ENCODE measurements around the gene SLC66A1. TPM values are rescaled to one million over a fixed set of nuclear protein-coding genes. Genes with fewer than 3 reads are reported as not detected.

Gene SLC66A1
- total and polyA plus RNA-seq, 2 of the 13 experiments (the other 11 are each of a cell fraction or from before 2014, with no cell fraction given), result 15.4 to 18.9 TPM

DNA sequence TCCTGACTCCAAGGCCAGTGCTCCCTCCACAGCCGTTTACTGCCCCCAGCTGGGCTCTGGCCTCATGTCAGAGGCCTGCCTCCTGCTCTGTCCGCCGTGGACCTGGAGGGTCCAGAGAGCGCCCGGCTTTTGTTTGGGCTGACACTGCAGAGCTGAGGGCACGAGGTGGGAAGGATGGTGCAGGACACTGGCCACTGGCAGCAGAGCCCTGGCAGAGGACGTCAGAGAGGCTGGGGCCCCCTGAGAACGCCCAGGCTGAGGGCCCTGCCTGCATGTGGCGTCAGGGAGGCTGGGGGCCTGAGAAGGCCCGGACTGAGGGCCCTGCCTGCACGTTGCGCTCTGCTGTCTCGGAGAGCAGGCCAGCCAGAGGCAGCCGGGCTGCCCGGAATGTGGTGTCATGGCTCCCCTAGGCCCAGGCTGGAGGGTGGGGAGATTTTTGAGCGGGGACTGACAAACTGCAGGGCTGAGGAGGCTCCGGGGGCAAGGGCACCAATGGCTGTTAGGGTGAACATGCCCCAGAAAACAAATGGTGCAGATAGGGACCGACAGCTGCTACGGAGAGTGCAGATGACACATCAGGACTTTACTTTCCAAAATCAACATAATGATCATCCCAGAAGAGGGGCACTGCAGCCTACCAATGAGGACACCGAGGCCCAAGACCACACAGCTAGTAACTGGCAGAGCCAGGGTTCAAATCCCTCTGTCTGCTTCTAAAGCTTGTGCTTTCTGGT, 31.7 kb downstream of the SLC66A1 start (continued):
- TF ChIP-seq, protein P1, sequence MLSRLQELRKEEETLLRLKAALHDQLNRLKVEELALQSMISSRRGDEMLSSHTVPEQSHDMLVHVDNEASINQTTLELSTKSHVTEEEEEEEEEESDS (CRISPR knock-in tag; IDR thresholded peaks at IDR 0.05; ENCODE audit: borderline replicate concordance), result no peak
- no peak for TF ChIP-seq FOXA1 (IDR thresholded peaks at IDR 0.05)
- TF ChIP-seq FOXA1 (CRISPR knock-in tag; IDR thresholded peaks at IDR 0.05), result no peak
- no peak for TF ChIP-seq NR1H2 (CRISPR knock-in tag; IDR thresholded peaks at IDR 0.05; ENCODE audit: borderline replicate concordance, low read depth)
- TF ChIP-seq SRSF9 (IDR thresholded peaks at IDR 0.05; ENCODE audit: borderline replicate concordance, insufficient read depth, low read depth, low read length, poor library complexity, severe bottlenecking), result no peak
- TF ChIP-seq, protein P2, sequence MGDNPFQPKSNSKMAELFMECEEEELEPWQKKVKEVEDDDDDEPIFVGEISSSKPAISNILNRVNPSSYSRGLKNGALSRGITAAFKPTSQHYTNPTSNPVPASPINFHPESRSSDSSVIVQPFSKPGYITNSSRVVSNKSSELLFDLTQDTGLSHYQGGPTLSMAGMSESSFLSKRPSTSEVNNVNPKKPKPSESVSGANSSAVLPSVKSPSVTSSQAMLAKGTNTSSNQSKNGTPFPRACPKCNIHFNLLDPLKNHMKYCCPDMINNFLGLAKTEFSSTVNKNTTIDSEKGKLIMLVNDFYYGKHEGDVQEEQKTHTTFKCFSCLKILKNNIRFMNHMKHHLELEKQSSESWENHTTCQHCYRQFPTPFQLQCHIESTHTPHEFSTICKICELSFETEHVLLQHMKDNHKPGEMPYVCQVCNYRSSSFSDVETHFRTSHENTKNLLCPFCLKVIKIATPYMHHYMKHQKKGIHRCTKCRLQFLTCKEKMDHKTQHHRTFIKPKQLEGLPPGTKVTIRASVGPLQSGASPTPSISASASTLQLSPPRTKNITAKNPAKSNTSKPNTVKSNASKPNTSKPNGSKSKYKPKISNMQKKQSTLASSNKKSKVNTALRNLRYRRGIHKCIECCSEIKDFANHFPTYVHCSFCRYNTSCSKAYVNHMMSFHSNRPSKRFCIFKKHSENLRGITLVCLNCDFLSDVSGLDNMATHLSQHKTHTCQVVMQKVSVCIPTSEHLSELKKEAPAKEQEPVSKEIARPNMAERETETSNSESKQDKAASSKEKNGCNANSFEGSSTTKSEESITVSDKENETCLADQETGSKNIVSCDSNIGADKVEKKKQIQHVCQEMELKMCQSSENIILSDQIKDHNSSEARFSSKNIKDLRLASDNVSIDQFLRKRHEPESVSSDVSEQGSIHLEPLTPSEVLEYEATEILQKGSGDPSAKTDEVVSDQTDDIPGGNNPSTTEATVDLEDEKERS (CRISPR knock-in tag; IDR thresholded peaks at IDR 0.05), result no peak
- no peak for TF ChIP-seq ZNF331 (CRISPR knock-in tag; IDR thresholded peaks at IDR 0.05)
- TF ChIP-seq, protein P3, sequence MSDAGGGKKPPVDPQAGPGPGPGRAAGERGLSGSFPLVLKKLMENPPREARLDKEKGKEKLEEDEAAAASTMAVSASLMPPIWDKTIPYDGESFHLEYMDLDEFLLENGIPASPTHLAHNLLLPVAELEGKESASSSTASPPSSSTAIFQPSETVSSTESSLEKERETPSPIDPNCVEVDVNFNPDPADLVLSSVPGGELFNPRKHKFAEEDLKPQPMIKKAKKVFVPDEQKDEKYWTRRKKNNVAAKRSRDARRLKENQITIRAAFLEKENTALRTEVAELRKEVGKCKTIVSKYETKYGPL (CRISPR knock-in tag; IDR thresholded peaks at IDR 0.05), result no peak
- TF ChIP-seq ZNF124 (CRISPR knock-in tag; IDR thresholded peaks at IDR 0.05), result no peak
- no peak for TF ChIP-seq SMAD1 (CRISPR knock-in tag; IDR thresholded peaks at IDR 0.05; ENCODE audit: borderline replicate concordance, low read depth)
- TF ChIP-seq GATAD2A (CRISPR knock-in tag; IDR thresholded peaks at IDR 0.05), result no peak
- TF ChIP-seq MED1 (CRISPR knock-in tag; IDR thresholded peaks at IDR 0.05), result no peak
- TF ChIP-seq AGO2 (optimal IDR thresholded peaks at IDR 0.05; ENCODE audit: low read depth, low read length), result peak; percentile 46
- TF ChIP-seq ZFP36L2 (CRISPR knock-in tag; IDR thresholded peaks at IDR 0.05), result no peak
- TF ChIP-seq, protein P4, sequence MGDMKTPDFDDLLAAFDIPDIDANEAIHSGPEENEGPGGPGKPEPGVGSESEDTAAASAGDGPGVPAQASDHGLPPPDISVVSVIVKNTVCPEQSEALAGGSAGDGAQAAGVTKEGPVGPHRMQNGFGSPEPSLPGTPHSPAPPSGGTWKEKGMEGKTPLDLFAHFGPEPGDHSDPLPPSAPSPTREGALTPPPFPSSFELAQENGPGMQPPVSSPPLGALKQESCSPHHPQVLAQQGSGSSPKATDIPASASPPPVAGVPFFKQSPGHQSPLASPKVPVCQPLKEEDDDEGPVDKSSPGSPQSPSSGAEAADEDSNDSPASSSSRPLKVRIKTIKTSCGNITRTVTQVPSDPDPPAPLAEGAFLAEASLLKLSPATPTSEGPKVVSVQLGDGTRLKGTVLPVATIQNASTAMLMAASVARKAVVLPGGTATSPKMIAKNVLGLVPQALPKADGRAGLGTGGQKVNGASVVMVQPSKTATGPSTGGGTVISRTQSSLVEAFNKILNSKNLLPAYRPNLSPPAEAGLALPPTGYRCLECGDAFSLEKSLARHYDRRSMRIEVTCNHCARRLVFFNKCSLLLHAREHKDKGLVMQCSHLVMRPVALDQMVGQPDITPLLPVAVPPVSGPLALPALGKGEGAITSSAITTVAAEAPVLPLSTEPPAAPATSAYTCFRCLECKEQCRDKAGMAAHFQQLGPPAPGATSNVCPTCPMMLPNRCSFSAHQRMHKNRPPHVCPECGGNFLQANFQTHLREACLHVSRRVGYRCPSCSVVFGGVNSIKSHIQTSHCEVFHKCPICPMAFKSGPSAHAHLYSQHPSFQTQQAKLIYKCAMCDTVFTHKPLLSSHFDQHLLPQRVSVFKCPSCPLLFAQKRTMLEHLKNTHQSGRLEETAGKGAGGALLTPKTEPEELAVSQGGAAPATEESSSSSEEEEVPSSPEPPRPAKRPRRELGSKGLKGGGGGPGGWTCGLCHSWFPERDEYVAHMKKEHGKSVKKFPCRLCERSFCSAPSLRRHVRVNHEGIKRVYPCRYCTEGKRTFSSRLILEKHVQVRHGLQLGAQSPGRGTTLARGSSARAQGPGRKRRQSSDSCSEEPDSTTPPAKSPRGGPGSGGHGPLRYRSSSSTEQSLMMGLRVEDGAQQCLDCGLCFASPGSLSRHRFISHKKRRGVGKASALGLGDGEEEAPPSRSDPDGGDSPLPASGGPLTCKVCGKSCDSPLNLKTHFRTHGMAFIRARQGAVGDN (CRISPR knock-in tag; IDR thresholded peaks at IDR 0.05), result peak; percentile 10; the same call in 1 of the 2 replicates
- no peak for TF ChIP-seq GTF3A (CRISPR knock-in tag; conservative IDR thresholded peaks at IDR 0.05)
- TF ChIP-seq ZNF850 (CRISPR knock-in tag; conservative IDR thresholded peaks at IDR 0.05), result no peak
- no peak for TF ChIP-seq SOX6 (IDR thresholded peaks at IDR 0.05)
- TF ChIP-seq SOX6 (CRISPR knock-in tag; IDR thresholded peaks at IDR 0.05), result no peak
- TF ChIP-seq ZNF263 (CRISPR knock-in tag; IDR thresholded peaks at IDR 0.05), result 0 out of 2 replicates have a peak, but pooled peaks have one; percentile 49
- no peak for TF ChIP-seq ZFP37 (CRISPR knock-in tag; IDR thresholded peaks at IDR 0.05; ENCODE audit: borderline replicate concordance)
- no peak for TF ChIP-seq ZNF282 (IDR thresholded peaks at IDR 0.05; ENCODE audit: partially characterized antibody)
- TF ChIP-seq ZMYM4 (CRISPR knock-in tag; IDR thresholded peaks at IDR 0.05), result no peak

All from HepG2 (cell line).